ENCODE measurements around the gene SPDL1.

- TF ChIP-seq CTCF (IDR thresholded peaks at IDR 0.05): no peak
- TF ChIP-seq POLR2A (IDR thresholded peaks at IDR 0.05): no peak
Measured at GRCh38 chr5:169635936-169636335, 52.4 kb downstream of the SPDL1 start.

Data from Peyer's patch (tissue), 4 donors.